Neuronal stem cell (in vitro differentiated cells): ENCODE measurements around the gene ETS1.

Experiments
- DNase-seq: peaks from one replicate; pipeline ENCODE4 v3.0.0-alpha.2; 2013; ENCODE audit warnings: low spot score
- H2AFZ ChIP-seq: one replicate; pipeline ENCODE4 v1.6.1; 2013; ENCODE audit warnings: mild to moderate bottlenecking, low read length, inconsistent platforms
- H2AK5ac ChIP-seq: 2 replicates; pipeline ENCODE4 v1.6.1; 2013; ENCODE audit warnings: low read depth, mild to moderate bottlenecking, inconsistent platforms, low read length, moderate library complexity, mixed read lengths
- H2BK120ac ChIP-seq: 2 replicates; pipeline ENCODE4 v1.6.1; 2013; ENCODE audit warnings: low read depth, mild to moderate bottlenecking, inconsistent platforms, low read length, moderate library complexity, mixed read lengths
- H2BK12ac ChIP-seq: one replicate; pipeline ENCODE4 v1.6.1; 2013; ENCODE audit warnings: low read length, inconsistent platforms
- H2BK15ac ChIP-seq: 2 replicates; pipeline ENCODE4 v1.6.1; 2013; ENCODE audit warnings: mild to moderate bottlenecking, low read length, inconsistent platforms, mixed read lengths
- H2BK5ac ChIP-seq: one replicate; pipeline ENCODE4 v1.6.1; 2013; ENCODE audit warnings: inconsistent platforms, mild to moderate bottlenecking, low read length, moderate library complexity
- H3K14ac ChIP-seq: one replicate; pipeline ENCODE4 v1.6.1; 2013; ENCODE audit warnings: low read length, inconsistent platforms
- H3K18ac ChIP-seq: 2 replicates; pipeline ENCODE4 v1.6.1; 2013; ENCODE audit warnings: low read length, inconsistent platforms
- H3K23ac ChIP-seq: 2 replicates; pipeline ENCODE4 v1.6.1; 2013; ENCODE audit warnings: low read depth, mild to moderate bottlenecking, mixed read lengths, low read length, inconsistent platforms; ENCODE audit not compliant: poor library complexity
- H3K27ac ChIP-seq: replicated peaks from 3 replicates; pipeline ENCODE4 v1.5.1; 2013; ENCODE audit warnings: low read length, inconsistent platforms
- H3K27me3 ChIP-seq, 3 experiments: 2 replicates each; pipeline ENCODE4 v1.6.1; 2013; ENCODE audit warnings: low read length in 3 of 3, mild to moderate bottlenecking in 2 of 3, inconsistent platforms in 1 of 3, low read depth in 1 of 3, mixed read lengths in 1 of 3, moderate library complexity in 1 of 3; ENCODE audit not compliant: control insufficient read depth in 3 of 3, insufficient read depth in 3 of 3
- H3K36me3 ChIP-seq, 2 donors: replicated peaks in 1 of 2; 2 replicates each; pipeline ENCODE4 v1.6.1; 2013; ENCODE audit warnings: low read length in 2 of 2; ENCODE audit not compliant: control insufficient read depth in 2 of 2, insufficient read depth in 2 of 2
- H3K4ac ChIP-seq: 2 replicates; pipeline ENCODE4 v1.6.1; 2013; ENCODE audit warnings: inconsistent platforms, mild to moderate bottlenecking, low read length, moderate library complexity
- H3K4me1 ChIP-seq, 2 donors: 1 replicate in 1 of 2; 2 replicates in 1 of 2; pipeline ENCODE4 v1.6.1; 2013; ENCODE audit warnings: low read length in 2 of 2, low read depth in 1 of 2; ENCODE audit not compliant: control insufficient read depth in 2 of 2, insufficient read depth in 1 of 2
- H3K4me2 ChIP-seq: one replicate; pipeline ENCODE4 v1.6.1; 2013; ENCODE audit warnings: mild to moderate bottlenecking, low read length, inconsistent platforms; ENCODE audit not compliant: insufficient read depth, poor library complexity, severe bottlenecking
- H3K4me3 ChIP-seq, 2 donors: 2 replicates each; pipeline ENCODE4 v1.5.1; 2013; ENCODE audit warnings: low read length in 2 of 2, mild to moderate bottlenecking in 2 of 2, inconsistent platforms in 1 of 2, moderate library complexity in 1 of 2
- H3K79me1 ChIP-seq: one replicate; pipeline ENCODE4 v1.6.1; 2013; ENCODE audit warnings: low read depth, mild to moderate bottlenecking, inconsistent platforms, low read length, moderate library complexity
- H3K9ac ChIP-seq: one replicate; pipeline ENCODE4 v1.6.1; 2013; ENCODE audit warnings: mild to moderate bottlenecking, low read depth, low read length, inconsistent platforms; ENCODE audit not compliant: poor library complexity
- H3K9me3 ChIP-seq, 2 donors: replicated peaks in 1 of 2; 2 replicates each; pipeline versions ENCODE3 to v1.6.1; 2013; ENCODE audit warnings: low read length in 2 of 2, mild to moderate bottlenecking in 2 of 2, inconsistent platforms in 1 of 2, low read depth in 1 of 2, mixed read lengths in 1 of 2, moderate library complexity in 1 of 2; ENCODE audit not compliant: control insufficient read depth in 2 of 2, insufficient read depth in 1 of 2
- H4K8ac ChIP-seq: one replicate; pipeline ENCODE4 v1.6.1; 2013; ENCODE audit warnings: low read depth, mild to moderate bottlenecking, inconsistent platforms, low read length, moderate library complexity
- H4K91ac ChIP-seq: one replicate; pipeline ENCODE4 v1.6.1; 2013; ENCODE audit warnings: low read length, low read depth, mild to moderate bottlenecking, inconsistent platforms; ENCODE audit not compliant: poor library complexity
- WGBS, 2 donors: extraction: QIAGEN DNeasy Blood & Tissue Kit; methylation state at CpG; one replicate each; pipeline ENCODE4 v1.1.7; 2013; ENCODE audit warnings: missing lambda C conversion rate in 2 of 2, mixed read lengths in 1 of 2; ENCODE audit not compliant: insufficient read length in 2 of 2, insufficient replicate concordance in 1 of 2; ENCODE audit errors: extremely low coverage in 2 of 2; 5-methylcytosine and 5-hydroxymethylcytosine counted together

ETS1 gene

DNA sequence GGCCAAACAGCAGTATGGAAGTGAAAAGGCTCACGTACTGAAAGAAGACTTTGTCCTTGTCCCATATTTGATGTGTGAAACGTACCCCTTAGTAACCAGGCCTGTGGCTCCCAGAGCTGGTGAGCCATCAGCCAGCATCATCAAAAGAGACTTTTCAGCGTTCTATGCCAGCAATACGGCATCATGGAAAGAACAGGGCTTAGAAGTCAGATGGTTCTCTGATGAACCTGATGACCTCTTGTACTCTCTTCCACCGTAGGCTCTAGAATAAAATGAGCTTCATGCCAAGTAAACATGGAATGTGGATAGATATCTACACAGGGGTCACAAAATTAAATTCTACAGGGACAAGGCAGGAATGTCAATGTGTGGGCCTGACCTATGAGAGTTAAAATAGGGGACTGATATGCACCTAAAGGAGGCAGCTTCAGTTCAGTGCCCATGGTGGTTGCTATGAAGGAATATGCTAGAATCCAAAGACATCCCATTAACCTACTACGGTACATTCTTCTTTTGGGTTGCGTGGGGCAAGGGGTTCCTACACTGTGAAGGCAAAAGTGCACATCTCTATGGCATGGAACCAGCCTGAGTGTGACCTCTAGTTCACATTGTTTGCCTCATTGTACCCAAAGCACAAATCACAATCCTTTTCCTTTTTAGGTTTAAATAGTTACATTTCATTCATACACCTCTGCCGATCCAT lies 130.6 kb downstream of the ETS1 start:
- H3K36me3 ChIP-seq: peaks cover 0 to 41% of the 10 kb centered on the region in 2 donors
- no peak overlapping the region for H2AFZ ChIP-seq

DNA sequence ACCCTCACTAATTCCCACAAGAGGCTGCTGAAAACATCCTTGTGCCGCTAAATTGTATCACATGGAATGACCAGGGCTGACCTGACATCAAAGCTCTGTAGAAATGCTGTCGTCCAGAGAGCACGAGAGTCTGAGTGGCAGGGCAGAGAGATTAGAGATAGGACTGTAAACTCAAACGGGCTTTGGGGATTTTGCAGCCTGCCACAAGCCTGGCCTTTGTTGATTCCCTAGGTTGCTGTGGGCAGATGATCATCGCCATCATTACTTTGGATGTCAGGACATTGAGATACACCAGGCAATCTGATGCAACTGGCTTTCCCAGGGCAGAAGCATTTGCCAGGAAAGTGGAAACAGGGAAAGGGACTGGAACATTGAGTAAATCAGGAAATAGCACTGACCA lies 131.6 kb downstream of the ETS1 start:
- Histone ChIP-seq H3K4me3 (no peak overlapping the region), H4K8ac (no peak overlapping the region), H2BK120ac (no peak overlapping the region), H3K23ac (no peak overlapping the region), H2BK12ac (no peak overlapping the region), H3K4me2 (no peak overlapping the region), H3K14ac (no peak overlapping the region), H3K9me3 (no peaks in the 10 kb centered on the region), H3K79me1 (no peaks in the 10 kb centered on the region), H3K36me3 (peaks cover 0 to 33% of the 10 kb centered on the region in 2 donors), H3K27ac (no peak overlapping the region), H3K18ac (no peak overlapping the region), H4K91ac (no peak overlapping the region), H3K9ac (no peak overlapping the region), H2AK5ac (no peak overlapping the region), H3K4me1 (peaks cover 0 to 3% of the 10 kb centered on the region in 2 donors), H3K27me3 (no peaks in the 10 kb centered on the region), H3K4ac (no peak overlapping the region), H2AFZ (no peak overlapping the region), H2BK5ac (no peak overlapping the region), H2BK15ac (no peak overlapping the region)
- DNase-seq: no peak
- no CpG with 5 or more reads among the region's 5 CpGs for WGBS, 2 donors

More for the DNA sequence above, 130.6 kb downstream of the ETS1 start:
- no peak overlapping the region for H3K18ac ChIP-seq
- no peak overlapping the region for H3K23ac ChIP-seq
- H3K14ac ChIP-seq: no peak overlapping the region
- H3K4me1 ChIP-seq: no peaks in the 10 kb centered on the region
- no peaks in the 10 kb centered on the region for H3K79me1 ChIP-seq
- WGBS, 2 donors: no CpG with 5 or more reads among the region's 8 CpGs
- H4K8ac ChIP-seq: no peak overlapping the region
- no peak overlapping the region for H2AK5ac ChIP-seq
- no peak overlapping the region for H2BK5ac ChIP-seq
- no peak overlapping the region for H2BK120ac ChIP-seq
- H3K4me2 ChIP-seq: no peak overlapping the region
- H2BK15ac ChIP-seq: no peak overlapping the region
- no peaks in the 10 kb centered on the region for H3K9me3 ChIP-seq
- H3K27me3 ChIP-seq: no peaks in the 10 kb centered on the region
- H3K4ac ChIP-seq: no peak overlapping the region
- DNase-seq: no peak
- H3K9ac ChIP-seq: no peak overlapping the region
- H2BK12ac ChIP-seq: no peak overlapping the region
- no peak overlapping the region for H4K91ac ChIP-seq
- no peak overlapping the region for H3K4me3 ChIP-seq
- no peak overlapping the region for H3K27ac ChIP-seq

DNA sequence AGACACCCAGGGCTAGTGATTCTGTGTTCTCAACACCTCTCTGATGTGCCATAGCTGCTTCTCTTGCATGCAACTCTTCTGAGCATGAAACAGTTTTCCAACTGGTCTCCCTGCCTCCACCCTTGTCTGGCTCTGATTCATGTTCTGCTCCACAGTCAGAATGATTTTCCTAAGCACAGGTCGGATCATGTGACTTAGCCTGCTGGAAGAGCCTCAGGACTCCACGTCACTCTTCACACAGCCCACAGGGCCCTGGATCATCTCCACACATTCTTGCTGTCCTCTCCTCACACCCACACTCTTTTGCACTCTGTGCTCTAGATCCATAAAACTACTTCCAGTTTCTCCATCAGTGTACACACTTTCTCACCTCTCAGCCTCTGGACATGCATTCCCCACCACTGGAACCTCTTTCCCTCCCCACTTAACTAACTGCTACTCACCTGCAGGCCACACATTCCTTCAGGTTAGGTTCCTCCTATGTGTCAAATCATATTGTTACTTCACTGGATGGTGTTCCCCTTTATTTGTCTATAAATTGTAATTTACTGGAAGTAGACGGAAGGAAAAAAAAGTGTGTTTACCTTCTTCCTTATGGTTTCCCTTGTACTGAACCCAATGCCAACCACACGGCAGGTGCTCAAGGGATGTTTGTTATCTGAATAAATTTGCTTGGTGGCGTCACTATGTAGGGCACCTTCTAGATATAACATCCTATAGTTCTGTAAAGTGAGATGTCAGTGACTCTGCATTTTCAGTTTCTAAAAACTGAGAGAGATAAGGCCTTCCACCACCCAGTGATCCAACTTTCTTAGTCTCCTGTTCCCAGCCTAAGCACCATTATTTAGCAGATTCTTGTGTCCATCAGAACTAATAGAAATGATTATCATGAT lies 133.7 kb downstream of the ETS1 start:
- Histone ChIP-seq H4K91ac (no peak overlapping the region), H3K27ac (no peak overlapping the region), H2AFZ (no peak overlapping the region), H3K4me3 (no peak overlapping the region), H3K4ac (no peak overlapping the region), H2BK120ac (no peak overlapping the region), H3K4me1 (peaks cover 0 to 3% of the 10 kb centered on the region in 2 donors), H3K4me2 (no peak overlapping the region), H3K18ac (no peak overlapping the region), H3K27me3 (no peaks in the 10 kb centered on the region), H2AK5ac (no peak overlapping the region), H3K9me3 (no peaks in the 10 kb centered on the region), H3K14ac (no peak overlapping the region), H3K79me1 (no peaks in the 10 kb centered on the region), H3K36me3 (peaks cover 0 to 20% of the 10 kb centered on the region in 2 donors), H2BK12ac (no peak overlapping the region), H2BK5ac (no peak overlapping the region), H4K8ac (no peak overlapping the region), H3K23ac (no peak overlapping the region), H3K9ac (no peak overlapping the region), H2BK15ac (no peak overlapping the region)
- no CpG with 5 or more reads among the region's 5 CpGs for WGBS, 2 donors
- no peak for DNase-seq
